Activated CD8-positive, alpha-beta memory T cell treated with anti-CD3 and anti-CD28 coated beads, Interleukin-2, amount 50 U/mL, for 1 hour (primary cell): ENCODE measurements around the gene PSMD14.

ENCODE experiments used
- DNase-seq: peaks from one replicate; pipeline ENCODE4 v3.0.0-alpha.2; 2020; ENCODE audit errors: extremely low read depth

The PSMD14 gene

DNA sequence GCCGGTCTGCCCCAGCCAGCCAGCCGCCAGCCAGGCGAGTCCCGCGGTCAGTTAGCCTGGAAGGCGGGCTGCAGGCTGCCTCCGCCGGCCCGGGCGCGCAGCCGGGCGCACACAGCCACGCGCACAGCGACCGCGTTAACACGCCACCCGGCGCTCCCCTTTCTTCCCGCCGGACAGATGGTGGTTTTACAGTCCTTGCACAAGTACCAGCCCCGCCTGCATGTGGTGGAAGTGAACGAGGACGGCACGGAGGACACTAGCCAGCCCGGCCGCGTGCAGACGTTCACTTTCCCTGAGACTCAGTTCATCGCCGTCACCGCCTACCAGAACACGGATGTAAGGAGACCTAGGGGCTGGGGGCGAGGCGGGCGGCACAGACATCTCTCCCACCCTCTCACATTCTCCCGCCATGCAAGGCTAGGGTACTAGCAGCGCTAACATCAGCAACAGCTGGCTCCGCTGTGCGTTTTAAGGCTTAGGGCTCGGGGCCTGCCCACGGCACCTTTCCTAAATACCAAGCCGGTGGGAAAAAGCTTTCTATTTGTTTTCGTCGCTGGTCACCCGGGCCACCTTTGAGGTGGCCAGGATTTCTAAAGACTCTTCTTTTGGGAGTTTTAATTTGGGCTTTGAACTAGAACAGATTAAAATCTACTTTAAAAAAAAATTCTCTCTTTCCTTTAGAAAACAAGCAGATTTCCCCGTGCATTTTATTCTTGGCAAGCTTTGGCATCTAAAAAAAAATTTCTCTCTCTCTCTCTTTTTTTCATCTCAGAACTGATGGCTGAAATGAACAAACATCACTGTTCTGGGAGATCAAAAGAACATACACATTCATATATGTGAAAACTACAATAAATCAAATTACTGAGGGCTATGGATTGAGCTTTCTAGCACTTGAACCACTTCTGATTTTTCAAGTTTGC is 110.8 kb downstream of the PSMD14 start:
- no peak for DNase-seq

DNA sequence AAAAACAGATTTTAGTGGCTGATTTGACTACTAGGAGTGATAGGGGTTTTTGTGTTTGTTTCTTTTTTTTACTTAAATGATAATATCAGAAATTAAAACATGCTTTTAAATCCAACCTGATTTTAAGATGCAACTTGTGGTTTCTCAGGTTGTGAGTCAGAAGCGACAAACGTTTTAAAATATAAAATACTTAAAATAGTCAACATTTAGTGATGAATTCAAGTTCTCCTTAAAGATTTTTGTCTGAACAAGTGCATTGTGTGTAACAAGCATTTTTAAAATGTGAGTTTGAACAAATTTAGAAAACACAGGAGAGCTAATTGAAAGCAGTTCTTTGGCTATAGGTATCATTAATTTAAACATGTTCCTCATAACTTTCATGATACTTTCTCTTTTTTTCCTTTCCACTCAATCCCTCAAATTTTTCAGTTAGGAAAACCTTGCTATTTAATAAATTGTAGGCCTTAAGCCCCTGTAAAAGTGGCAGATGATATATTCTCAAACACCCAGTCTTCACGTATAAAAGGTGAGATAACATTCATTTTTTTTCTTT is 111.5 kb downstream of the PSMD14 start:
- no peak for DNase-seq

DNA sequence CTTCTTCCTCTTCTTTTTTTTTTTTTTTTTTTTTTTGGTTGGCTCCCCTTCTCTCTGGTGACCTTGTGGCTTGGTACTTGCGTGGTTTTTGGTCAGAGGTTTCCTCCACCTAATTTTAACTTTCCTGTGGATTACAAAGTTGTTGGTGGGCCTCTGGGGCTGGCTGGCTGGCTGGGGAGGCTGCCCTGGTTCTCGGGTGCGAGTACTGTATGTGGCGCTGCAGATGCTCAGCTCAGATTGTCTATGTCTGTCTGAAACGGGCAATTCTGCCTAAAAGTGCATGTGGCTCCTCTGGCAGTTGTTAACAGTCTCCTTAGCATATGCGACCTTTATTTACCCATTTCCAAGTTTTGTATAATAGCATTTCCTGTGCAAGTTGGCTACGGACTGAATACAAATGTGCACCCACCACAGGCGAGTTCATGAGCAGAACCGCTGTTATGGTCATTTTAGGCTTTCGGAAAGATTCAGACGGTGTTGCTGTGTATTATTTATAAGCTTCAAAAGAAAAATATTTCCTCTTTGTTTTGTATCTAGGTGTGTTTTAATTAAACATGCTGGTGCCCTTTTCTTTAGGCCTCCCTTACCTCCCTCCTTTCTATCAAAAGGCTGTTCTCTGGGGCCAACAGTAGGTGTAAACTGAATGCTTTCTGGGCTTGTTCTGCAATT is 112.3 kb downstream of the PSMD14 start:
- DNase-seq, result no peak

- no peak for DNase-seq
Observed at GRCh38 chr2:161421686-161422085, 113.5 kb downstream of the PSMD14 start.

GRCh38 chr2:161422816-161423403 is 114.7 kb downstream of the PSMD14 start:
- no peak for DNase-seq

DNA sequence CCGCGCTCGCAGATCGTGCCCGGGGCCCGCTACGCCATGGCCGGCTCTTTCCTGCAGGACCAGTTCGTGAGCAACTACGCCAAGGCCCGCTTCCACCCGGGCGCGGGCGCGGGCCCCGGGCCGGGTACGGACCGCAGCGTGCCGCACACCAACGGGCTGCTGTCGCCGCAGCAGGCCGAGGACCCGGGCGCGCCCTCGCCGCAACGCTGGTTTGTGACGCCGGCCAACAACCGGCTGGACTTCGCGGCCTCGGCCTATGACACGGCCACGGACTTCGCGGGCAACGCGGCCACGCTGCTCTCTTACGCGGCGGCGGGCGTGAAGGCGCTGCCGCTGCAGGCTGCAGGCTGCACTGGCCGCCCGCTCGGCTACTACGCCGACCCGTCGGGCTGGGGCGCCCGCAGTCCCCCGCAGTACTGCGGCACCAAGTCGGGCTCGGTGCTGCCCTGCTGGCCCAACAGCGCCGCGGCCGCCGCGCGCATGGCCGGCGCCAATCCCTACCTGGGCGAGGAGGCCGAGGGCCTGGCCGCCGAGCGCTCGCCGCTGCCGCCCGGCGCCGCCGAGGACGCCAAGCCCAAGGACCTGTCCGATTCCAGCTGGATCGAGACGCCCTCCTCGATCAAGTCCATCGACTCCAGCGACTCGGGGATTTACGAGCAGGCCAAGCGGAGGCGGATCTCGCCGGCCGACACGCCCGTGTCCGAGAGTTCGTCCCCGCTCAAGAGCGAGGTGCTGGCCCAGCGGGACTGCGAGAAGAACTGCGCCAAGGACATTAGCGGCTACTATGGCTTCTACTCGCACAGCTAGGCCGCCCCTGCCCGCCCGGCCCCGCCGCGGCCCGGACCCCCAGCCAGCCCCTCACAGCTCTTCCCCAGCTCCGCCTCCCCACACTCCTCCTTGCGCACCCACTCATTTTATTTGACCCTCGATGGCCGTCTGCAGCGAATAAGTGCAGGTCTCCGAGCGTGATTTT is 115.5 kb downstream of the PSMD14 start:
- DNase-seq, result no peak

- no peak for DNase-seq
Observed at GRCh38 chr2:161424394-161424769, 116.2 kb downstream of the PSMD14 start.

DNA sequence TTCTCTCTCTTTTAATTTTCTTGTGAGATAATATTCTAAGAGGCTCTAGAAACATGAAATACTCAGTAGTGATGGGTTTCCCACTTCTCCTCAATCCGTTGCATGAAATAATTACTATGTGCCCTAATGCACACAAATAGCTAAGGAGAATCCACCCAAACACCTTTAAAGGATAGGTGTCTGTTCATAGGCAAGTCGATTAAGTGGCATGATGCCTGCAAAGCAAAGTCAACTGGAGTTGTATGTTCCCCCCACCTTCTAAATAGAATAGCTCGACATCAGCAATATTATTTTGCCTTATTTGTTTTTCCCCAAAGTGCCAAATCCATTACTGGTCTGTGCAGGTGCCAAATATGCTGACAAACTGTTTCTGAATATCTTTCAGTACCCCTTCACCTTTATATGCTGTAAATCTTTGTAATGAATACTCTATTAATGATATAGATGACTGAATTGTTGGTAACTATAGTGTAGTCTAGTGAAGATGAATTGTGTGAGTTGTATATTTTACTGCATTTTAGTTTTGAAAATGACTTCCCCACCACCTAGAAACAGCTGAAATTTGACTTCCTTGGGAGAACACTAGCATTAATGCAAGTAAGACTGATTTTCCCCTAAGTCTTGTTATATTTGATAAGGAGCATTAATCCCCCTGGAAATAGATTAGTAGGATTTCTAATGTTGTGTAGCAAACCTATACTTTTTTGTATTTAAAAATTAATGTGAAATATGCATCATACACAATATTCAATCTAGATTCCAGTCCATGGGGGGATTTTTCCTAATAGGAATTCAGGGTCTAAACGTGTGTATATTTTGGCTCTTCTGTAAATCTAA is 116.9 kb downstream of the PSMD14 start:
- DNase-seq, result no peak

DNA sequence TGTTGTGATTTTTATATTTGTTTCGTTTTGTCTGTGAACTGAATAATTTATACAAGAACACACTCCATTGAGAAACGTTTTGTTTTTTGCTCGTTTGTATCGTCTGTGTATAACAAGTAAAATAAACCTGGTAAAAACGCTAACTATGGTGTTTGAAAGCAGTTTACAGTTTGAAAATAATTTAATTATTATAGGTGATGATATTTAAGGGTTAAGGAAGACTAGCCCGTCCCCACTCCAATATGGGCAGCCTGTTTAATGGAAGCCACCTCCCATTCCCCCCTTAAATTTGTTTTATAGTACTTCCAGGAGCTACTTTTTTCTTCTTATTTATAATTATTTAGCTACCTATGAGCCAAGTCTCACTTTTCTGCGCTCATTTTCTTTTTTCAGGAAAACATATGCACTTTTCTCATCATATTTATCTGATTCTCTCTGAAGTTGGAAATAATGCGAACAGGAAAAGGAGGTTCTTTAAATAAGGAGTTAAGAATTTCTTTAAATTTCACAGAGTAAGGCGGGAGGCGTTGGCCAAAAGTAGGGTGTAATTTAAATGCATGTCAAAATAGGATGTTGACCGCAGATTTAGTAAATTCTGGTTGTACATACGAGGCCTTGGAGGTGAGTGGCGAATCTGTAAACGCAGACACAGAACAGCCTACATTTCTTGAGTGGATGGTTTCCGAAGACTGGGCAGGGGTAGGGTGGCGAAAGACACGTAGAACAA is 117.7 kb downstream of the PSMD14 start:
- no peak for DNase-seq

DNA sequence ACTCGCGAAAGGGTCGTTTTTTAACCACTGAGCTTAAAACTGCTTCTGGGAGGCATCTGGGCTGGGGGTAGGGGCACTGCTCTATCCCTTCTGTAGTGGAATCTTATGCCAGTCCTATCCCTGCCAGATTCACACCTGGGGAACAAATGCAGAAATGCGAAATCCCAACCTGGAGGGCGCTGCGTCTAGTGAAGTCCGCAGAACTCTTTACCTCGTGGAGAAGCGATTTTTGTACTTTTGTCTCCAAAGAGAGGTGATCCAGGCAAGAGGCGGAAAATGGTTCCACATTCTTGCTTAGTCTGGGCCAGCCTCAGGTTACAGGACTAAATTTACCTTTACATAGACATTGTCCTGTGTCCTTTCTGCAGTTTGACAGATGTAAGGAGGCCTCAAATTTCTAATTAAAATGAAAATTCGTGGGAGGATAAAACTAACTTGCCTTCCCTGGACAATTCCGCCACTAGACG is 118.3 kb downstream of the PSMD14 start:
- DNase-seq, result no peak

GRCh38 chr2:161426922-161427663 is 118.9 kb downstream of the PSMD14 start:
- no peak for DNase-seq

DNA sequence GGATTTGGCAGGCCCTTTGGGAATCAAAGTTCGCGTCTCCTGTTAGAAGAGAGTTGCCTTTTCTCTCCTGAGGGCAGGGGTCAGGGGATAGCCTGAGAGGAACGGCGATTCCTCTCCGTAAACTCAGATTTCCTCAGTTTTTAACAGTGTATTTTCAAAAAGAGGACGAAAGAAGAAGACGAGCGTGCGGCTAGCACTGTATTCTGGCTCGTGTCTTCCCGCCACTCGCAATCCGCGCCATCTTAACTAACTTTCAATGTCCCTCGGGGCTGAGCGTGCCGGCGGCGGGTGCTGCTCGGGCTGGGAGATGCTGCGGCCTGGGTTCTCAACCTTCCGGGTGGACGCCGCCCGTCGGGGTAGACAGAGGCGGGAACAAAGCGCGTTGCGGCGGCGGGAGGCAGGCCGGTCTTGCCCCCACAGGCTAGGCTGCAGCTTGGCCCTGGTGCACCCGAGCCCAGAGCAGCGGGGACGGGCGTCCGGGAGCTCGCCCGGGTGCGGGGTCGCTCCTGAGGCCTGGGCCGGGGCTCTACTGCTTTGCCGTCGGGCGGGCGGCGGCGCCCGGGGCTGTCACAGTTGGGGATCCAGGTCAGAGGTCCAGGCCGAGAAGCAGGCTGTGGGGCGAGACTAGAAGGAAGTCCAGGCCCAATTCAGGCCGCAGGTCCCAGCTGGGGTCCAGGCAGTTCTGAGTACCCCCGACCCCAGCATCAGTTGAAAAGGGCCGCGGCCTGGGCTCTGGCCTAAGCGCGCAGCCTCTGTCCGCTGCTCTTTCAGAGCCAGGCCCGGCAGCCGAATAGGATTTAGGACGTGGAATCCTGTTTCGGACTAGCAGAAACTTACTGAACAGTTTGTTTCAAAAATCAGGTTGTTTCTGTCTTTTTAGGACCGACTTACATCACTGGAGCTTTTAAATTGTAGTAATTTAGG is 119.7 kb downstream of the PSMD14 start:
- no peak for DNase-seq

DNA sequence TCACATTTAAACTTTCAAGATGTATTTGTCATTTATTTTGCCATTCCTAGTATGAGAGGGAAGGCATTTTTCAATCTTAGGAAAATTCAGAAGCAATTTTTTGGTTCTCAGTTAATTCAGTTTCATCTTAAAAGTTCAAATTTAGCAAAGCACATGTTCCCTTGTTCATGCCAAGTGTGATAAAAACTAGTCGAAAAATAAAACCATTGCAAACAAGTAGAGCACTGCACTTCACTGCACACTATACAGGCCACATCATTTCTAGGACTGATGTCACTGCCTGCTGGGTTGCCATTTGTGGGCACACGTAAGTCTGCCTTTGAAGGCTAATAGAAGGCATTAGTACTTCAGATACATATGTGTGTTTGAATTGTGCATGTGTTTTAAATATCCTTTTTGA is 122.2 kb downstream of the PSMD14 start:
- no peak for DNase-seq

- no peak for DNase-seq
Observed at GRCh38 chr2:161432107-161432506, 123.9 kb downstream of the PSMD14 start.

DNA sequence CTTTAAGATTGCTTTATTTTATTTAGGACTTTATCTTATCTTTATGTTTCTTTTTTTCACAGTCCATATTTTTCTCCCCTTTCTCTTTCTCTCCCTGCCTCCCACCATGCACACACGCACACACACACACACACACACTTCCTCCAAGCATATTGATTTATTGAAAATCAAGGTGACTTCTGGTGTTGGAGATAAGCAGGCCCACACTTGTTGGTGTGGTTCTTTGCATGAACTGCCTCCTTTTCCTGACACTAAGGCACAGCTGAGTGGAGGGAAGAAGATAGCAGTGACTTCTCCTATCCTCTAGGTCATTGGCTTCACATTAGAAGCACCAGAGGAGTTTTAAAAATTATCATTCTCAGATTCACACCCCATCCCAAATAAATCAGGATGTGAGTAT is 125.9 kb downstream of the PSMD14 start:
- DNase-seq, result no peak

DNA sequence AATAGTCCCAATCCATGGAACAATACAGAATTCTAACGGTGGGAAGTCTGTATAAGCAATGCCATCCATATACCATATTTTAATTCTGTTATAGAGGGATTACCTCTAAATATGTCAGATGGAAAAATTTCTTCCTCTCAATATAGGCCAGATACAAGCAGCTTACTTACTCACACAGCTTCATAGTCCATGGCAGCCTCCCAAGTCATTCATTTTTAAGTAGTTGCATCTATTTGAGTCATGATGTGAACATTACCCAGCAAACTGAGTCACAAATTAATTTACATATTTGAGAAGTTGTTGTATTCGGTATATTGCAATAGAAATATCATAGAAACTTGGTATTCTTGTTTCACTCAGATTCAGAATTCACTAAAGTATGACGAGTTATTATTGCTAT is 128.2 kb downstream of the PSMD14 start:
- no peak for DNase-seq

DNA sequence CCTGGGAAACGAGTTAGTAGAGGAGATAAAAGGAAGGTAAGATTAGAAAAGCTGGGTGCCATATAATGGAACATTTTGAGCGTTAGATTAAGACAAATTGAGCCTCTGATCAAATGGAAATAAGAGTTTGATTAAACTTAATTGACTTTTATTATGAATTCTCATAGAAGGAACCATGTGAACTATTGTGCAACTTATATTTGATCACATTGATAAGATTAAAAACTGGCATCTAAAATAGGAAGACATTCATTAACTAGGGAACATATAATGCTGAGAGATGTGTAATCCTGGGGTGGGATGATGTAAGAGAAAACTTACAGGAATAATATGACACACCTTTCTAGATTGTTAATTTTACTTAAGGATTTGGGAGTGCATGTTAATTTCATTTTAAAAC is 130.4 kb downstream of the PSMD14 start:
- no peak for DNase-seq

GRCh38 chr2:161445097-161445496 is 136.9 kb downstream of the PSMD14 start:
- DNase-seq, result no peak
